HepG2 (cell line): ENCODE data around the gene SEPTIN12. TPM values are rescaled to one million over a fixed set of nuclear protein-coding genes. Genes with fewer than 3 reads are reported as not detected.

Experiments
- AGO2 ChIP-seq: fragments of 200-400 bp; formaldehyde crosslinking; optimal IDR thresholded peaks from 2 replicates; pipeline ENCODE3; 2017; ENCODE audit warnings: mild to moderate bottlenecking, low read depth, low read length, moderate library complexity
- ARHGAP35 ChIP-seq: sonication (generic); formaldehyde crosslinking; IDR thresholded peaks from 2 replicates; pipeline ENCODE4 v1.9.0; 2022; ENCODE audit warnings: mild to moderate bottlenecking, inconsistent platforms, moderate library complexity, missing genetic modification reagents, borderline replicate concordance
- ELF3 ChIP-seq: IDR thresholded peaks from 2 replicates; pipeline ENCODE4 v1.6.1; 2016; ENCODE audit warnings: missing genetic modification reagents, missing compliant biosample characterization
- GABPB1 ChIP-seq: IDR thresholded peaks from 2 replicates; pipeline ENCODE4 v1.6.1; 2016; ENCODE audit warnings: mild to moderate bottlenecking, missing genetic modification reagents, moderate library complexity, missing compliant biosample characterization
- KLF12 ChIP-seq: sonication (generic); formaldehyde crosslinking; IDR thresholded peaks from 2 replicates; pipeline ENCODE4 v1.4.0; 2020; ENCODE audit warnings: missing genetic modification reagents, borderline replicate concordance
- SAP130 ChIP-seq: IDR thresholded peaks from 2 replicates; pipeline ENCODE4 v1.6.1; 2016; ENCODE audit warnings: low read depth
- ZMAT3 ChIP-seq: sonication (generic); formaldehyde crosslinking; conservative IDR thresholded peaks from 2 replicates; pipeline ENCODE4 v1.7.0; 2021; ENCODE audit warnings: missing genetic modification reagents
- ZNF274 ChIP-seq: sonication (generic); formaldehyde crosslinking; IDR thresholded peaks from 2 replicates; pipeline ENCODE4 v1.5.1; 2020; ENCODE audit warnings: mild to moderate bottlenecking, missing genetic modification reagents
- ZNF331 ChIP-seq: sonication (generic); formaldehyde crosslinking; IDR thresholded peaks from 2 replicates; pipeline ENCODE4 v1.4.0; 2020; ENCODE audit warnings: missing genetic modification reagents
- ZNF552 ChIP-seq: sonication (generic); formaldehyde crosslinking; IDR thresholded peaks from 2 replicates; pipeline ENCODE4 v1.9.0; 2022; ENCODE audit warnings: missing genetic modification reagents, mild to moderate bottlenecking, borderline replicate concordance
- ZNF563 ChIP-seq: sonication (generic); formaldehyde crosslinking; IDR thresholded peaks from 2 replicates; pipeline ENCODE4 v1.8.0; 2022; ENCODE audit warnings: mild to moderate bottlenecking, moderate library complexity, missing genetic modification reagents
- ZNF572 ChIP-seq: sonication (generic); formaldehyde crosslinking; IDR thresholded peaks from 2 replicates; pipeline ENCODE4 v1.5.1; 2020; ENCODE audit warnings: mild to moderate bottlenecking, missing genetic modification reagents
- ZNF614 ChIP-seq: IDR thresholded peaks from 2 replicates; pipeline ENCODE4 v1.6.1; 2018; ENCODE audit warnings: missing biosample characterization, missing genetic modification reagents, inconsistent platforms, borderline replicate concordance
- ZNF644 ChIP-seq: IDR thresholded peaks from 2 replicates; pipeline ENCODE4 v1.6.1; 2016; ENCODE audit warnings: low read depth
- ZNF768 ChIP-seq: sonication (generic); formaldehyde crosslinking; IDR thresholded peaks from 2 replicates; pipeline ENCODE4 v1.4.0; 2020; ENCODE audit warnings: missing genetic modification reagents
- polyA plus RNA-seq, 8 experiments: library from polyadenylated mRNA; depleted of rRNA in 3 of 8; stranded (reverse) in 7 of 8; unstranded in 1 of 8; fragments of >200 nt; fragmentation: Illumina TruSeq in 4 of 8; extraction: Trizol in 4 of 8; gene quantifications; 2 replicates each; pipeline versions ENCODE4 v1.2.1 to v1.2.3, GENCODE V29; 2011 to 2016; ENCODE audit warnings: low read depth in 4 of 8, missing spikeins in 1 of 8, mixed read lengths in 1 of 8; ENCODE audit not compliant: insufficient read depth in 1 of 8
- total RNA-seq, 5 experiments: library from RNA; depleted of rRNA; stranded (reverse); fragments of >200 nt; fragmentation: Illumina TruSeq; extraction: Trizol; gene quantifications; 2 replicates each; pipeline ENCODE4 v1.2.3, GENCODE V29; 2016; ENCODE audit warnings: low read depth in 1 of 5
- TF ChIP-seq, protein P1 (sequence below), 2 experiments: fragments of 450-650 bp in 1 of 2; sonication (generic) in 1 of 2; formaldehyde crosslinking in 1 of 2; IDR thresholded peaks; 2 replicates each; pipeline versions ENCODE4 v1.6.1 to v1.8.0; 2016 to 2022; ENCODE audit warnings: antibody characterized with exemption in 1 of 2, mild to moderate bottlenecking in 1 of 2, missing genetic modification reagents in 1 of 2
- TF ChIP-seq, protein P2 (sequence below): sonication (generic); formaldehyde crosslinking; conservative IDR thresholded peaks from 2 replicates; pipeline ENCODE4 v1.4.0; 2020; ENCODE audit warnings: missing genetic modification reagents
- TF ChIP-seq, protein P3 (sequence below): sonication (generic); IDR thresholded peaks from 2 replicates; pipeline ENCODE4 v1.6.1; 2016; ENCODE audit warnings: low read depth, borderline replicate concordance

SEPTIN12 gene
- total and polyA plus RNA-seq, 2 of the 13 experiments (the other 11 are each of a cell fraction or from before 2014, with no cell fraction given) = 0.22 TPM; not detected in 1

DNA sequence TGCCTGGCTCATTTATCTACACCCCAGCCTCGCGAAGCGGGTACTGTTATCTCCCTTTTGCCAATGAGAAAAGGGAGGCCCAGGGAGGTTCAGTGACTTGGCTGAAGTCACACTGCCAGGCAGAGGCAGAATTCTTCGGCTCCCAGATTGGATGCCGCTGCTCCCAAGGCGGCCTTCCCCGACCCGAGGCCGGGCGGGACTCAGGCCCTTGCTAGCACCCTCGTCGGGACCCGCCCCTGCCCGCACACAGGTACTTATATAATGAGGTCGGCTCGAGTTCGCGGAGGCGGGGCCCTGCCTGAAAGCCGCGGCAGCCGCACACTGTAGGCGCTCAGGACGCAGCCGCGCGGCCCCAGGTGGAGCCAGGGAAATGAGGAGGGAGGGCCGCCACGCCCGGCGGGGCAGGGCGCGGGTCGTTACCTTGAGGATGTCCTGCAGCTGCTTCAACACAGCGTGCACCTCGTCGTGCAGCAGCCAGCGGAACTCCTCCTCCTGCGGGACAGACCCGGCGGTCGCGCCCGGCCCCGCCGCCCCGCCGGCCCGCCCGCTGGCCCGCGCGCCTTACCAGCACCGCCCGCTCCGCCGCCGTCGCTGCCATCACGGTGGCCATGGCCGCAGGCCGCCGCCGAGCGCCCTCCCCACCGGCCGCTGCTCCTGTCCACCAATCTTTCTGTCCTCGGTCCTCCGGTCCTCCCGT is 14.0 kb upstream of the SEPTIN12 start, which contains the start of gene ROGDI (continued):
- TF ChIP-seq ZNF552 (CRISPR knock-in tag) = 0 out of 2 replicates have a peak, but pooled peaks have one; percentile 23
- TF ChIP-seq ZNF644 (CRISPR knock-in tag) = no peak
- TF ChIP-seq, protein P1, sequence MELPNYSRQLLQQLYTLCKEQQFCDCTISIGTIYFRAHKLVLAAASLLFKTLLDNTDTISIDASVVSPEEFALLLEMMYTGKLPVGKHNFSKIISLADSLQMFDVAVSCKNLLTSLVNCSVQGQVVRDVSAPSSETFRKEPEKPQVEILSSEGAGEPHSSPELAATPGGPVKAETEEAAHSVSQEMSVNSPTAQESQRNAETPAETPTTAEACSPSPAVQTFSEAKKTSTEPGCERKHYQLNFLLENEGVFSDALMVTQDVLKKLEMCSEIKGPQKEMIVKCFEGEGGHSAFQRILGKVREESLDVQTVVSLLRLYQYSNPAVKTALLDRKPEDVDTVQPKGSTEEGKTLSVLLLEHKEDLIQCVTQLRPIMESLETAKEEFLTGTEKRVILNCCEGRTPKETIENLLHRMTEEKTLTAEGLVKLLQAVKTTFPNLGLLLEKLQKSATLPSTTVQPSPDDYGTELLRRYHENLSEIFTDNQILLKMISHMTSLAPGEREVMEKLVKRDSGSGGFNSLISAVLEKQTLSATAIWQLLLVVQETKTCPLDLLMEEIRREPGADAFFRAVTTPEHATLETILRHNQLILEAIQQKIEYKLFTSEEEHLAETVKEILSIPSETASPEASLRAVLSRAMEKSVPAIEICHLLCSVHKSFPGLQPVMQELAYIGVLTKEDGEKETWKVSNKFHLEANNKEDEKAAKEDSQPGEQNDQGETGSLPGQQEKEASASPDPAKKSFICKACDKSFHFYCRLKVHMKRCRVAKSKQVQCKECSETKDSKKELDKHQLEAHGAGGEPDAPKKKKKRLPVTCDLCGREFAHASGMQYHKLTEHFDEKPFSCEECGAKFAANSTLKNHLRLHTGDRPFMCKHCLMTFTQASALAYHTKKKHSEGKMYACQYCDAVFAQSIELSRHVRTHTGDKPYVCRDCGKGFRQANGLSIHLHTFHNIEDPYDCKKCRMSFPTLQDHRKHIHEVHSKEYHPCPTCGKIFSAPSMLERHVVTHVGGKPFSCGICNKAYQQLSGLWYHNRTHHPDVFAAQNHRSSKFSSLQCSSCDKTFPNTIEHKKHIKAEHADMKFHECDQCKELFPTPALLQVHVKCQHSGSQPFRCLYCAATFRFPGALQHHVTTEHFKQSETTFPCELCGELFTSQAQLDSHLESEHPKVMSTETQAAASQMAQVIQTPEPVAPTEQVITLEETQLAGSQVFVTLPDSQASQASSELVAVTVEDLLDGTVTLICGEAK (IDR thresholded peaks at IDR 0.05) = no peak
- TF ChIP-seq, protein P1 (CRISPR knock-in tag; IDR thresholded peaks at IDR 0.05) = peak; percentile 51; the same call in 1 of the 2 replicates
- TF ChIP-seq ZNF614 (CRISPR knock-in tag) = no peak
- peak; percentile 69; the same call in 1 of the 2 replicates for TF ChIP-seq ZNF768 (CRISPR knock-in tag)
- TF ChIP-seq KLF12 (CRISPR knock-in tag) = 0 out of 2 replicates have a peak, but pooled peaks have one; percentile 53
- 0 out of 2 replicates have a peak, but pooled peaks have one; percentile 43 for TF ChIP-seq ZMAT3 (CRISPR knock-in tag)
- 0 out of 2 replicates have a peak, but pooled peaks have one; percentile 8 for TF ChIP-seq ZNF274 (CRISPR knock-in tag)
- TF ChIP-seq, protein P2, sequence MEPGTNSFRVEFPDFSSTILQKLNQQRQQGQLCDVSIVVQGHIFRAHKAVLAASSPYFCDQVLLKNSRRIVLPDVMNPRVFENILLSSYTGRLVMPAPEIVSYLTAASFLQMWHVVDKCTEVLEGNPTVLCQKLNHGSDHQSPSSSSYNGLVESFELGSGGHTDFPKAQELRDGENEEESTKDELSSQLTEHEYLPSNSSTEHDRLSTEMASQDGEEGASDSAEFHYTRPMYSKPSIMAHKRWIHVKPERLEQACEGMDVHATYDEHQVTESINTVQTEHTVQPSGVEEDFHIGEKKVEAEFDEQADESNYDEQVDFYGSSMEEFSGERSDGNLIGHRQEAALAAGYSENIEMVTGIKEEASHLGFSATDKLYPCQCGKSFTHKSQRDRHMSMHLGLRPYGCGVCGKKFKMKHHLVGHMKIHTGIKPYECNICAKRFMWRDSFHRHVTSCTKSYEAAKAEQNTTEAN = 0 out of 2 replicates have a peak, but pooled peaks have one; percentile 35
- TF ChIP-seq ZNF331 = peak; percentile 56; the same call in 1 of the 2 replicates
- TF ChIP-seq SAP130 (CRISPR knock-in tag) = peak; percentile 81
- 0 out of 2 replicates have a peak, but pooled peaks have one; percentile 22 for TF ChIP-seq ZNF572
- TF ChIP-seq ELF3 (CRISPR knock-in tag) = peak; percentile 15; the same call in 1 of the 2 replicates
- peak; percentile 43; the same call in 1 of the 2 replicates for TF ChIP-seq GABPB1 (CRISPR knock-in tag)
- peak; percentile 47; the same call in 1 of the 2 replicates for TF ChIP-seq ZNF563
- TF ChIP-seq ARHGAP35 (CRISPR knock-in tag) = no peak
- TF ChIP-seq, protein P3, sequence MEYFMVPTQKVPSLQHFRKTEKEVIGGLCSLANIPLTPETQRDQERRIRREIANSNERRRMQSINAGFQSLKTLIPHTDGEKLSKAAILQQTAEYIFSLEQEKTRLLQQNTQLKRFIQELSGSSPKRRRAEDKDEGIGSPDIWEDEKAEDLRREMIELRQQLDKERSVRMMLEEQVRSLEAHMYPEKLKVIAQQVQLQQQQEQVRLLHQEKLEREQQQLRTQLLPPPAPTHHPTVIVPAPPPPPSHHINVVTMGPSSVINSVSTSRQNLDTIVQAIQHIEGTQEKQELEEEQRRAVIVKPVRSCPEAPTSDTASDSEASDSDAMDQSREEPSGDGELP = peak; percentile 37; the same call in 1 of the 2 replicates
- TF ChIP-seq AGO2 = no peak
